Activated CD8-positive, alpha-beta T cell treated with anti-CD3 and anti-CD28 coated beads for 36 hours (primary cell): Measurements from ENCODE around the gene PRR30. TPM values are rescaled to one million over a fixed set of nuclear protein-coding genes. Genes with fewer than 3 reads are reported as not detected.

Experiments
- ATAC-seq: fragments of 200-7000 bp; cut with Tn5 transposase; one replicate; pipeline ENCODE4 v1.10.0; 2021; ENCODE audit warnings: mild to moderate bottlenecking, moderate library complexity
- CTCF ChIA-PET: fragments of 350-600 bp; sonication (Branson Sonifier 250); formaldehyde crosslinking; loops from one replicate; lab custom pipeline; 2021; ENCODE audit warnings: antibody characterized with exemption; lab: Charles Lee
- POLR2A ChIA-PET: fragments of 350-600 bp; sonication (Branson Sonifier 250); formaldehyde crosslinking; loops from one replicate; lab custom pipeline; 2021; ENCODE audit warnings: antibody characterized with exemption; lab: Charles Lee
- DNase-seq: peaks from one replicate; pipeline ENCODE4 v3.0.0-alpha.2; 2020
- H3K27ac Mint-ChIP-seq: one replicate; pipeline ENCODE4 v1.8.0; 2021; ENCODE audit warnings: mild to moderate bottlenecking, mixed read lengths
- H3K27me3 Mint-ChIP-seq: one replicate; pipeline ENCODE4 v1.8.0; 2021; ENCODE audit warnings: mixed read lengths
- H3K36me3 Mint-ChIP-seq: one replicate; pipeline ENCODE4 v1.8.0; 2021; ENCODE audit warnings: low read depth, mixed read lengths
- H3K4me1 Mint-ChIP-seq: one replicate; pipeline ENCODE4 v1.8.0; 2021; ENCODE audit warnings: low read depth, mixed read lengths
- H3K4me3 Mint-ChIP-seq: one replicate; pipeline ENCODE4 v1.8.0; 2021; ENCODE audit warnings: mild to moderate bottlenecking, moderate library complexity, mixed read lengths
- H3K9me3 Mint-ChIP-seq: one replicate; pipeline ENCODE4 v1.8.0; 2021; ENCODE audit warnings: mixed read lengths
- intact Hi-C: fragments of 100-400 bp; cut with micrococcal nuclease; formaldehyde crosslinking; loops from one replicate; pipeline ENCODE4 v1.10.0; 2022
- total RNA-seq, 2 experiments: library from RNA; stranded (reverse); gene quantifications; one replicate each; pipeline ENCODE4 v1.2.3, GENCODE V29; 2021
- TF ChIP-seq, protein P1 (sequence below): fragments of 200-600 bp; IDR thresholded peaks from one replicate; pipeline ENCODE4 v1.8.0; 2022; ENCODE audit warnings: antibody characterized with exemption, mild to moderate bottlenecking

Gene PRR30
- total RNA-seq, 2 experiments from 2014 or later = not detected

DNA sequence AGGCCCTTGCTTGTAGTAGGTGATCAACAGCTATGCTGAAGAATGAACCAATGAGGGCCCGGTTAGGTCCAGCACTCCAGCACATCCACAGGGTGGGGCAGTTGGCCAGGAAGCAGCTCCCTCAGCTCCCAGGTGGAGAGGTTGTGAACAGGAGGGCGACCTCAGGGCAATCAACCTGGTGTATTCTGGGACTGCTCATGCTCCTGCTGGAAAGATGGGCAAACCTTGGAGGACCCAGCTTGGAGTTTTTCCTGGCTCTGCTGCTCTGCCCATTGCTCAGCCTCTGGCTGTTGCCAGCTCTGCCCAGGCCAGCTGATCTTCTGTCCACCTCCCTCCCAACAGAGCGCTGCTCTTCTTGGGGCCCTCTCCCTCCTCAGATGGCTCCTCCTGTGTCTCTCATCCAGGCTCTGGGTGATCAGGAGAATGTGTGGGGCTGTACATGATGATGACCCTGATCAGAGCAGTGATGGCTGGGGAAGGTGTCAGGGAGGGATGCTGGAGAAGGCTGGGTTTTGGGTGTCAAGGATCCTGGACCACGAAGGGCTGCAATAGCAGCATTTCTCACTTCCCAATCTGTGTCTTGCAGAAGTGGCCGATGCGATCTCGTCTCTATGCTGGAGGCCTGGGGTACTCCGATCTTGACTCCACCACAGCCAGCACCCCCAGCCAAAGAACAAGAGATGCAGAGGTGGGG is 13.0 kb upstream of the PRR30 start:
- DNase-seq = no peak
- intact Hi-C loops = no loop called here
- H3K4me3 Mint-ChIP-seq = no peak overlapping the region
- no peaks in the 10 kb centered on the region for H3K36me3 Mint-ChIP-seq
- no peaks in the 10 kb centered on the region for H3K9me3 Mint-ChIP-seq
- TF ChIP-seq, protein P1, sequence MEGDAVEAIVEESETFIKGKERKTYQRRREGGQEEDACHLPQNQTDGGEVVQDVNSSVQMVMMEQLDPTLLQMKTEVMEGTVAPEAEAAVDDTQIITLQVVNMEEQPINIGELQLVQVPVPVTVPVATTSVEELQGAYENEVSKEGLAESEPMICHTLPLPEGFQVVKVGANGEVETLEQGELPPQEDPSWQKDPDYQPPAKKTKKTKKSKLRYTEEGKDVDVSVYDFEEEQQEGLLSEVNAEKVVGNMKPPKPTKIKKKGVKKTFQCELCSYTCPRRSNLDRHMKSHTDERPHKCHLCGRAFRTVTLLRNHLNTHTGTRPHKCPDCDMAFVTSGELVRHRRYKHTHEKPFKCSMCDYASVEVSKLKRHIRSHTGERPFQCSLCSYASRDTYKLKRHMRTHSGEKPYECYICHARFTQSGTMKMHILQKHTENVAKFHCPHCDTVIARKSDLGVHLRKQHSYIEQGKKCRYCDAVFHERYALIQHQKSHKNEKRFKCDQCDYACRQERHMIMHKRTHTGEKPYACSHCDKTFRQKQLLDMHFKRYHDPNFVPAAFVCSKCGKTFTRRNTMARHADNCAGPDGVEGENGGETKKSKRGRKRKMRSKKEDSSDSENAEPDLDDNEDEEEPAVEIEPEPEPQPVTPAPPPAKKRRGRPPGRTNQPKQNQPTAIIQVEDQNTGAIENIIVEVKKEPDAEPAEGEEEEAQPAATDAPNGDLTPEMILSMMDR = no peak
- no peaks in the 10 kb centered on the region for H3K27me3 Mint-ChIP-seq
- CTCF ChIA-PET = interaction anchor here (0.7 to 1.3 kb wide), 8 partner anchors 18 to 151 kb away, joined by 3 to 4 read pairs (median 3); no protein-coding TSS in a partner anchor
- H3K4me1 Mint-ChIP-seq = no peaks in the 10 kb centered on the region
- no peak for ATAC-seq
- H3K27ac Mint-ChIP-seq = no peak overlapping the region
- POLR2A ChIA-PET = interaction anchor here (1.3 to 2.1 kb wide), 2 partner anchors 33 to 34 kb away, joined by 3 to 4 read pairs; no protein-coding TSS in a partner anchor

DNA sequence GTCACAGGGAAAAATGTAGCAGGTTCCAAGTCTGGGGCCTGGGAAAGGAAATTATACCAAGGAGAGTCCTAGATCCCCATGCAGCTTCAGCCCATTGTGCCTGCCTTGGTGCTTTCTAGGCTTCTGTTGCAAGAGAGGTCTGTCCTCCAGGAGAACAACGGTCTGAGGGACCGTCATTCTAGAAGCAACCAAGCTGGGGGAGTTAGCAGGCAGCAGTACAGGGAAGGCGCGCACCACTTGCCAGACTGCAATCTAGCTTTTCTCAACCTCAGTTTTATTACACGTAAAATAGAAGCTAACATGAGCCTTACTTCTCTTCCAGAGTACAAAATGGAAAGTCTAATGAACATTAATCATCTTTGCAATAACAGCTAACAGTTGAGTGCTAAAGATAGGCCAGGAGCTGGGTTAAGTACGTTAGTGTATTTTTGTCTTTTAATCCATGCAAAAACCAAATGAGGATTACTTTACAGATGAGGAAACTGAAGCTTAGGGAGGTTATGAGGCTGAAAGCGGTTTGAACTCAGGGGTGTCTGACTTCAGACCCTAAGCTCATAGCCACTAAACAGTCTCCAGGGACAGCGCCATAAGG is 11.5 kb upstream of the PRR30 start:
- no peaks in the 10 kb centered on the region for H3K4me1 Mint-ChIP-seq
- H3K9me3 Mint-ChIP-seq = no peaks in the 10 kb centered on the region
- ATAC-seq (no peak), DNase-seq (no peak)
- H3K27ac Mint-ChIP-seq = no peak overlapping the region
- TF ChIP-seq, protein P1 = no peak
- no peaks in the 10 kb centered on the region for H3K27me3 Mint-ChIP-seq
- no peak overlapping the region for H3K4me3 Mint-ChIP-seq
- no peaks in the 10 kb centered on the region for H3K36me3 Mint-ChIP-seq
- intact Hi-C loops = no loop called here
- ChIA-PET CTCF (interaction anchor here (0.7 to 1.3 kb wide), 5 partner anchors 17 to 208 kb away, joined by 3 to 4 read pairs (median 3); no protein-coding TSS in a partner anchor), POLR2A (no interaction called here)

GRCh38 chr2:27149570-27150405 is 10.6 kb upstream of the PRR30 start:
- ChIA-PET CTCF (interaction anchor here (1.3 kb wide), 1 partner anchor 41 kb away, joined by 3 read pairs; no protein-coding TSS in a partner anchor), POLR2A (interaction anchor here (1.2 kb wide), 1 partner anchor 63 kb away, joined by 3 read pairs; no protein-coding TSS in a partner anchor)
- H3K4me1 Mint-ChIP-seq = no peaks in the 10 kb centered on the region
- ATAC-seq = no peak
- DNase-seq = no peak
- H3K4me3 Mint-ChIP-seq = no peak overlapping the region
- no peaks in the 10 kb centered on the region for H3K27me3 Mint-ChIP-seq
- H3K36me3 Mint-ChIP-seq = no peaks in the 10 kb centered on the region
- intact Hi-C loops = no loop called here
- TF ChIP-seq, protein P1 = no peak
- no peak overlapping the region for H3K27ac Mint-ChIP-seq
- no peaks in the 10 kb centered on the region for H3K9me3 Mint-ChIP-seq

DNA sequence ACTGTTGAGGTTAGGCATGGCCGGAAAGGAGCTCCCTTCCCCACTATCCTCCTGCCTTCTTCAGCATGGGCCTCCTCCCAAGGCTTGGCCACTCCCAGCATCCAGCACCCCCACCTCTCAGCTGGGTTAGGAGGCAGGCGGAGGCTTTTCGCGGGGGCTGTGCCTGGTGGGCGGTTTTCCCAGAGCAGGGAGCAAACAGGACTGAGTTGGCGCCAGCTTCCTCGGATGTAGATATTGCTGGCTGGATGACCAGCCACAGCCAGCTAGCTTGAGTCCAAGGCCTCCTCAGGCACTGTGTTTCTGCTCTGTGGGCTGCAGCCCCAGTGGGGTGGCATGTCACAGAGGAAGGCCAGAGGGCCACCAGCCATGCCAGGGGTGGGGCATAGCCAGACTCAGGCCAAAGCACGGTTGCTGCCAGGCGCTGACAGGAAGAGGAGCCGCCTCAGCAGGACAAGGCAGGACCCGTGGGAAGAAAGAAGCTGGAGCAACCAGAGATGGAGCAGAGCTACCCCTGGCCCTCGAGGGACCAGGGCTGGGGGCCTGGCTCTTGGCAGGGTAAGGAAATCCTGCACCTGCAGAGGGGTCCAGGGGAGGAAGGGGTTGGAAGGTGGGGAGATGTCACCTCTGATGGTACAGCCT is 9.7 kb upstream of the PRR30 start, which contains the start of gene TCF23:
TCF23 (plus strand) TSS at position 204 of the 639 bp plus-strand sequence; CDS start at position 334, 130 bp downstream.
- TF ChIP-seq, protein P1 = no peak
- Mint-ChIP-seq H3K4me1 (no peaks in the 10 kb centered on the region), H3K9me3 (no peaks in the 10 kb centered on the region), H3K27me3 (no peaks in the 10 kb centered on the region), H3K36me3 (no peaks in the 10 kb centered on the region), H3K27ac (no peak within 1 kb of the TSS), H3K4me3 (no peak within 1 kb of the TSS)
- POLR2A ChIA-PET = interaction anchor here (1.2 to 1.4 kb wide), 2 partner anchors 15 to 64 kb away, joined by 3 read pairs; partner anchors contain the start of gene PREB
- no peak for ATAC-seq
- CTCF ChIA-PET = interaction anchor here (1.3 kb wide), 1 partner anchor 15 kb away, joined by 3 read pairs; the partner anchor contains the start of gene PREB
- intact Hi-C loops = no loop called here
- DNase-seq = no peak
